Prostate gland (tissue), 2 donors: ENCODE measurements around the gene CCDC167. TPM values are rescaled to one million over a fixed set of nuclear protein-coding genes. Genes with fewer than 3 reads are reported as not detected.
A peak's percentile ranks its signal among the peaks of the same experiment; 100 is the strongest.

Source experiments
- DNase-seq: peaks from one replicate; pipeline ENCODE4 v3.0.0-alpha.2; 2019; ENCODE audit warnings: low spot score
- H3K27ac ChIP-seq, 2 donors: fragments of 200-600 bp; sonication (generic); 2 replicates each; pipeline ENCODE4 v1.5.1; 2017 to 2019
- H3K27me3 ChIP-seq: fragments of 200-600 bp; sonication (generic); replicated peaks from 2 replicates; pipeline ENCODE4 v1.5.1; 2019; ENCODE audit not compliant: insufficient read depth
- H3K36me3 ChIP-seq, 2 donors: fragments of 200-600 bp; sonication (generic); 1 replicate in 1 of 2; 2 replicates in 1 of 2; pipeline versions ENCODE4 v1.5.1 to v1.8.1; 2017 to 2019
- H3K4me1 ChIP-seq: fragments of 200-600 bp; sonication (generic); replicated peaks from 2 replicates; pipeline ENCODE4 v1.5.1; 2019
- H3K4me3 ChIP-seq, 2 donors: fragments of 200-600 bp; sonication (generic); 2 replicates each; pipeline ENCODE4 v1.5.1; 2017 to 2019
- H3K9me3 ChIP-seq: fragments of 200-600 bp; sonication (generic); 2 replicates; pipeline ENCODE4 v1.5.1; 2017
- POLR2A ChIP-seq: fragments of 450-650 bp; IDR thresholded peaks from one replicate; pipeline ENCODE4 v1.6.1; 2016; ENCODE audit warnings: antibody characterized with exemption, mild to moderate bottlenecking
- POLR2AphosphoS5 ChIP-seq: sonication (generic); formaldehyde crosslinking; IDR thresholded peaks from one replicate; pipeline ENCODE4 v1.6.1; 2017; ENCODE audit warnings: antibody characterized with exemption
- WGBS: methylation state at CpG from one replicate; pipeline ENCODE4 v1.1.5; 2018; 5-methylcytosine and 5-hydroxymethylcytosine counted together
- intact Hi-C: fragments of 100-400 bp; cut with DNase I; formaldehyde crosslinking; loops from one replicate; pipeline ENCODE4 v1.14.2; 2022
- total RNA-seq, 2 donors: library from RNA; depleted of rRNA; stranded (reverse); fragments of >200 nt; gene quantifications; one replicate each; pipeline ENCODE4 v1.1.0, GENCODE V29; 2016
- TF ChIP-seq, protein P1 (sequence below), 4 experiments: fragments of 200-600 bp in 2 of 4; fragments of 450-650 bp in 2 of 4; sonication (generic) in 2 of 4; IDR thresholded peaks; 1 replicate in 3 of 4; 2 replicates in 1 of 4; pipeline ENCODE4 v1.5.1; 2016 to 2019; ENCODE audit warnings: antibody characterized with exemption in 4 of 4, mild to moderate bottlenecking in 2 of 4, moderate library complexity in 2 of 4

The CCDC167 gene
- total RNA-seq, 2 donors from 2014 or later: 46.9 to 54.6 TPM

- TF ChIP-seq POLR2AphosphoS5 (no peak), POLR2A (no peak)
- no peak for DNase-seq
- Histone ChIP-seq H3K9me3 (no peaks in the 10 kb centered on the region), H3K27ac (peak overlapping the region; percentile 59 to 66), H3K27me3 (no peaks in the 10 kb centered on the region), H3K4me3 (no peak overlapping the region), H3K36me3 (no peaks in the 10 kb centered on the region), H3K4me1 (peaks cover 16% of the 10 kb centered on the region)
- 51% methylated on average over 9 of the region's 9 CpGs for WGBS
- intact Hi-C loops: no loop called here
Measured at GRCh38 chr6:37515712-37516075, 16.0 kb upstream of the CCDC167 start.

DNA sequence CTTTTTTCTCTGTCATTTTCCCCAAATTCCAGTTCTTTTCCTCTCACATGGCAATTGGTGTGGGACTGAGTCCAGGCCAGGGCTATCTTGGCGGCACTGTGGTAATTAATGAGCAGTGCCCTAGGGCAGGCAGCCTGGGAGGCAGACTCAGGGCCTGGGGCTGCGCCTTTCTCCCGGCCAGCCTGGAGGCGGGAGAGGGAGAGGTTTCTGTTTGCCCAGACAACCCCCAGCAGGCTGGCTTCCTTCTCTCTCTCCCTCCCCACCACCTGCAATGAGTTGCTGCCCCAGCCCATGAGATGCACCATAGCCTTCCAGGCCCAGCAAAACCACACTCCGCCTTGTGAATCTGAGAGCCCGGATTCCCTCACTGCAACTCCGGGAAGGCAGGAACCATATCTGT is 15.1 kb upstream of the CCDC167 start:
- intact Hi-C loops: no loop called here
- 68% methylated on average over 7 of the region's 7 CpGs for WGBS
- H3K27ac ChIP-seq: no peak overlapping the region
- H3K27me3 ChIP-seq: no peaks in the 10 kb centered on the region
- no peak overlapping the region for H3K4me3 ChIP-seq
- TF ChIP-seq POLR2AphosphoS5 (no peak), POLR2A (no peak)
- TF ChIP-seq, protein P1, sequence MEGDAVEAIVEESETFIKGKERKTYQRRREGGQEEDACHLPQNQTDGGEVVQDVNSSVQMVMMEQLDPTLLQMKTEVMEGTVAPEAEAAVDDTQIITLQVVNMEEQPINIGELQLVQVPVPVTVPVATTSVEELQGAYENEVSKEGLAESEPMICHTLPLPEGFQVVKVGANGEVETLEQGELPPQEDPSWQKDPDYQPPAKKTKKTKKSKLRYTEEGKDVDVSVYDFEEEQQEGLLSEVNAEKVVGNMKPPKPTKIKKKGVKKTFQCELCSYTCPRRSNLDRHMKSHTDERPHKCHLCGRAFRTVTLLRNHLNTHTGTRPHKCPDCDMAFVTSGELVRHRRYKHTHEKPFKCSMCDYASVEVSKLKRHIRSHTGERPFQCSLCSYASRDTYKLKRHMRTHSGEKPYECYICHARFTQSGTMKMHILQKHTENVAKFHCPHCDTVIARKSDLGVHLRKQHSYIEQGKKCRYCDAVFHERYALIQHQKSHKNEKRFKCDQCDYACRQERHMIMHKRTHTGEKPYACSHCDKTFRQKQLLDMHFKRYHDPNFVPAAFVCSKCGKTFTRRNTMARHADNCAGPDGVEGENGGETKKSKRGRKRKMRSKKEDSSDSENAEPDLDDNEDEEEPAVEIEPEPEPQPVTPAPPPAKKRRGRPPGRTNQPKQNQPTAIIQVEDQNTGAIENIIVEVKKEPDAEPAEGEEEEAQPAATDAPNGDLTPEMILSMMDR (IDR thresholded peaks at IDR 0.05): no peak
- no peaks in the 10 kb centered on the region for H3K36me3 ChIP-seq
- no peak for DNase-seq
- peaks cover 16% of the 10 kb centered on the region for H3K4me1 ChIP-seq
- H3K9me3 ChIP-seq: no peaks in the 10 kb centered on the region

DNA sequence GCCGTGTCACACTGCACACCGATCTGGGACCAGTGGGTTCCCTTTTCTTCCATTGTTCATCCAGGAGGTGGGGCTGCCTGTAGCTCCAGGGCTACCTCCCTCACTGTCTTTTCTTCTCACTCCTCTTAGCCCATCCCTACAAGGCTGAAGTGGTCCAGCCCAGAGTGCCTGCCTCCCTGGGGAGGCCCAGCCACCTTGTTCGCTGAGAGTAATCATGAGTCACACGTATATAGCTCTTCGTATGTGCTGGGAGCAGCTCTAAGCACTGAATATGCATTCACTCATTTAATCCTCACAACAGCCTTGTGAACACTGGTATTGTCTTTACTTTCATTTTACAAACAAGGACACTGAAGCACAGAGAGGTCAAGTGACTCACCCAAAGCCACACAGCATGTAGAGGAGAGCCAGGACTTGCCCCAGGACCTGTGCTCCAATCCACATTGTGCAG is 14.7 kb upstream of the CCDC167 start:
- Histone ChIP-seq H3K27me3 (no peaks in the 10 kb centered on the region), H3K4me1 (peaks cover 16% of the 10 kb centered on the region), H3K27ac (no peak overlapping the region), H3K9me3 (no peaks in the 10 kb centered on the region), H3K4me3 (no peak overlapping the region), H3K36me3 (no peaks in the 10 kb centered on the region)
- WGBS: 62% methylated on average over 5 of the region's 5 CpGs
- TF ChIP-seq POLR2A (no peak), POLR2AphosphoS5 (no peak)
- TF ChIP-seq, protein P1 (IDR thresholded peaks at IDR 0.05): no peak
- intact Hi-C loops: no loop called here
- DNase-seq: no peak

DNA sequence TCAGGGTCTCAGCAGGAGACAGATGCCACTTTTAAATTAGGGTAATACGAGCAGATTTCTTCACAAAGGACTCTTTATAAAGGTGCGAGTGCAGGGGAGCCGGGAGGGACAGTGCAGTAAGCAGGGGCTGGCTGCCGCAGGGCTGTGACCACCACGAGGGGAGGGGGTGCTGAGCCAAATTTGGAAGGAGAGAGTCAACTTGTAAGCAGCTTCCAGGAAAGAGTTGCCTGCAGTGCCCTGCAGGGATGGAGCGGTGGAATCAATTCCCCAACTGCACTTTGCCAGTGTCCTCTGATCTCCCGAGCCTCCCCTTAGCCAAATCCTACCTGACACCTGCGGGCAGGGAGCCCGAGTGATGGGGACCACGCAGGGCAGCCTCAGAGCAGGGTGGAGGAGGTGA is 13.9 kb upstream of the CCDC167 start:
- no peak for DNase-seq
- Histone ChIP-seq H3K4me3 (no peak overlapping the region), H3K9me3 (no peaks in the 10 kb centered on the region), H3K36me3 (no peaks in the 10 kb centered on the region), H3K27me3 (no peaks in the 10 kb centered on the region), H3K4me1 (peaks cover 16% of the 10 kb centered on the region), H3K27ac (no peak overlapping the region)
- no peak for TF ChIP-seq POLR2A
- no peak for TF ChIP-seq POLR2AphosphoS5
- TF ChIP-seq, protein P1 (IDR thresholded peaks at IDR 0.05): no peak
- WGBS: 66% methylated on average over 10 of the region's 10 CpGs
- intact Hi-C loops: no loop called here

DNA sequence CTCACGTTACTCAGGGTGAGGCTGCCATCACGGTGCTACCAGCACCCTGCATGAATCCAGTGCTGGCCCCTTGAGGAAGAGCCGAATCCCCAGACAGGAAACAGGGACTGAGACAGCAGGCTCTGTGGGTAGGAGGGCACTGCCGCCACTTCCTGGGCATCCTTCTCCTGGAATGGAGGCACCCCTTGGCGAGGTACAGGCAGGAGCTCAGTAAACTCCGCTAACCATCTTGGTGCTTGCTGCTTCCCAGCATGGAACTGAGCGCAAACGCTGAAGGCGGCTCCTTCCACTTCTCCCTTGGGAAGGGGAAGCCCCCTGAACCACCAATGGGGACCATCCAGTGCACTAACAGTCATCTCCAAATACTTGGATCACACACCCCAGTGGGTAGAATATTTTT is 13.5 kb upstream of the CCDC167 start:
- intact Hi-C loops: no loop called here
- WGBS: 52% methylated on average over 5 of the region's 9 CpGs
- no peaks in the 10 kb centered on the region for H3K27me3 ChIP-seq
- H3K9me3 ChIP-seq: no peaks in the 10 kb centered on the region
- DNase-seq: no peak
- no peak for TF ChIP-seq POLR2AphosphoS5
- TF ChIP-seq POLR2A: no peak
- TF ChIP-seq, protein P1 (IDR thresholded peaks at IDR 0.05): no peak
- no peak overlapping the region for H3K4me3 ChIP-seq
- H3K4me1 ChIP-seq: peaks cover 16% of the 10 kb centered on the region
- H3K36me3 ChIP-seq: no peaks in the 10 kb centered on the region
- H3K27ac ChIP-seq: no peak overlapping the region
